Measurements from ENCODE around the gene HSD11B1L.
"Not testable (repeated sequence)": the region's sequence is repeated elsewhere in the genome, so short reads cannot be mapped to it uniquely, and the experiment has no call there.

HSD11B1L gene

GRCh38 chr19:5688262-5688881 is 7.5 kb downstream of the HSD11B1L start:
- not testable (repeated sequence) for DNase-seq

GRCh38 chr19:5690125-5690954 is 9.5 kb downstream of the HSD11B1L start, which contains the start of gene RPL36:
RPL36 (plus strand) TSS chr19:5690295; CDS start chr19:5690508, 213 bp downstream.
- peak; percentile 84 for DNase-seq

GRCh38 chr19:5690955-5691821 is 10.4 kb downstream of the HSD11B1L start:
- DNase-seq = no peak

- no peak for DNase-seq
Observed at GRCh38 chr19:5691822-5692722, 11.2 kb downstream of the HSD11B1L start.

- no peak for DNase-seq
Observed at GRCh38 chr19:5692723-5693194, 11.9 kb downstream of the HSD11B1L start.

GRCh38 chr19:5693195-5694166 is 12.7 kb downstream of the HSD11B1L start:
- no peak for DNase-seq

GRCh38 chr19:5694167-5694955 is 13.5 kb downstream of the HSD11B1L start:
- DNase-seq = no peak

GRCh38 chr19:5694956-5695648 is 14.3 kb downstream of the HSD11B1L start:
- DNase-seq = no peak

GRCh38 chr19:5695649-5696195 is 14.9 kb downstream of the HSD11B1L start:
- no peak for DNase-seq

GRCh38 chr19:5696196-5697021 is 15.6 kb downstream of the HSD11B1L start:
- DNase-seq = no peak

- DNase-seq = no peak
Observed at GRCh38 chr19:5697022-5697889, 16.4 kb downstream of the HSD11B1L start.

GRCh38 chr19:5697890-5698634 is 17.2 kb downstream of the HSD11B1L start:
- no peak for DNase-seq

- no peak for DNase-seq
Observed at GRCh38 chr19:5698635-5699422, 18.0 kb downstream of the HSD11B1L start.

- DNase-seq = no peak
Observed at GRCh38 chr19:5700455-5701092, 19.7 kb downstream of the HSD11B1L start.

- not testable (repeated sequence) for DNase-seq
Observed at GRCh38 chr19:5702053-5702410, 21.2 kb downstream of the HSD11B1L start.
